GM12872 (cell line): ENCODE measurements around the gene ST6GALNAC1.
A peak's percentile ranks its signal among the peaks of the same experiment; 100 is the strongest.

Experiments used
- CTCF ChIP-seq: IDR thresholded peaks from 3 replicates; pipeline ENCODE4 v1.5.1; 2011; ENCODE audit warnings: low read depth, mild to moderate bottlenecking, low read length, moderate library complexity; ENCODE audit not compliant: insufficient read depth

Gene ST6GALNAC1

DNA sequence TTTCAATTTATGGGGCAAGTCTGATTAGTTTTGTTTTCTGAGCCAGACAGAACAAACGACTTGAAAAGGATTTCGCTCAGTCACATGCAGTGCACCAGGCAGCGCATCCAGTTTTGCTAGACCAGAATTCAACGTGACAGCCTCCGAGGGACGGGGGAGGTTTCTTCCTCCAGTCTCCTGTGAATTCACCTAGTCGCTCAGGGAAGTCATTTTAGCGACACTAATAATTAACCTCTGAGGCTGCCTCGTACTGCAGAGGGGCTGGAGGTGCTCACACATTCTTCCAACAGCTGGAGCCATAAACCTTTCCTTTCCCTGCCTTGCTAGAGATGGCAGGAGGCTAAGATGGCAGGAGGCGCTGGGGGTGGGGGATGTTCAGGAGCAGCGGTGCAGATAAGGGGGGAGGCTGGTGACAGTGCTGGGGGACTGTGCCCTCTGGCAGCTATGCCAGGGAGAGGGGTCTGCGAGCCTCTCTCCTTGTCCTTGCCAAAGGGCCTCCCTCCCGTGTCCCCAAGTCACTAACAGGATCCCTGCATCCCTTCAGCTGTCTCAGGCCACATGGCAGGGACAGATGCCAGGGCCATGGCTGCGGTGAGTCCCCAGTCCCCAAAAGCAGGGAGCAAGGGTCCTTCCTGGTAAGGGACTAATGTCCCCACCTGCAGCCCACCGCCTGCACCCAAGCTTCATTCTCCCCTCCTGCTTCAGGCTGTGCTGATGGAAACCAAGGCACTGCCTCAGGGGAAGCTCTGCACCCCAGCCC, 43.2 kb upstream of the ST6GALNAC1 start:
- no peak for TF ChIP-seq CTCF

- no peak for TF ChIP-seq CTCF
These were observed 42.3 kb upstream of the ST6GALNAC1 start for GRCh38 chr17:76685846-76686245.

- no peak for TF ChIP-seq CTCF
These were observed 41.8 kb upstream of the ST6GALNAC1 start for GRCh38 chr17:76685366-76685765.

DNA sequence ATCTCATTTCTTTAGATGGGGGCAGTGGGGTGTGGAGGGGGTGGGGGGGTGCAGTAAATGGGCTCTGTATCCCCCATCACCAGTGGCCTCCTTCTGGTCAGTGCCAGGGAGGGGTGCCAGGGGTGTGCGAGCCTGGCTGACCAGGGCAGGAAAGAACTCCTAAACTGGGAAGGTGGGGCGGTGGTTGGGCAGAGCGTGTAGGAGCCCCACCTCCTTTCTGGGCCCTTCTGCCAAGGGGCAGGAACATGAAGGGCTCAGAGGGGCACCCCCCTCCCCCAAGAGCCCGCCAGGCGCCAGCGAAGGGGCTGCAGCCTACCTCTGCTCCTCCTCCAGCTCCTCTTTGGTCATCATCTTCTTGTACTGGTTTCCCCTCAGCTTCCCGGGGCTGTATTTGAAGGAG, 41.2 kb upstream of the ST6GALNAC1 start:
- TF ChIP-seq CTCF: no peak

DNA sequence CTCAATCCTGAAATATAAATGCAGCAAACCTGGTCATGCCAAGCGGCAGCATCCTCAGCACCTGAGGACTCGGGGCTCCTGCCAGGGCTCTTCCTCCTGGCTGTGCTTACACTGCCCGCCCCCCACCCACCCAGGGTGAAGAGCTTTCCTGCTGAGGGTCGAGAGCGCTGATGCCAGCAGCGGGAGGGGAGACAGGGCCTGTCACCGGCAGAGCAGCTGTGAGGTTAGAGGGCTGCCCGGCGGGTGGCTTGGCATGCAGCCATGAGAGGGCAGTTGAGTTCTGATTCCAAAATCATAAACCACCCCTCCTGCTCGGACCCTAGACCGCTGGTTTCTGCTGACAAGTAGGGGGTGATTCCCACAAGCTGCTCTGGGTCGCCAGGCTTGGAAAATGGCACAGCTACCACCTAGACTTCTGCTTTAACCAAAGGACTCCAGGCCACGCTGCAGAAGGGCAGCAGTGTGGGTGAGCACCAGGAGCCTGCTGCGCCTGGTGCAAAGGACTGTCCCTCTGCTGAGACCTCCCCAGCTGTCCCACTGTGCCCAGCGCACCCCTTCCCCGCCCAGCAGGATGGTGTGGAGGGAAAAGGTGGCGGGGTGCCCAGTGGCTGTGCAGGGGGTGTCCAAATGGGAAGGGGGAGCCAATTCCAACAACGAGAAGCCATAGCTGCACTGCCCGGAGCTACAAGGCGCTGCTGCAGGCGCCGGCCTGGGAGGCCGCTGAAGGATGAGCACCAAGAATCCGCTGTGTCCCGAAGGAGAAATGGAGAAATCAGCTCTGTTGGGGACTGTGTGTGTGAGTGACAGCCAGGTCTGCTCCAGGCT, 40.6 kb upstream of the ST6GALNAC1 start:
- TF ChIP-seq CTCF: no peak

GRCh38 chr17:76683011-76683755, 39.6 kb upstream of the ST6GALNAC1 start:
- TF ChIP-seq CTCF: peak; percentile 24; the same call in 1 of the 3 replicates

GRCh38 chr17:76682296-76682695, 38.7 kb upstream of the ST6GALNAC1 start:
- TF ChIP-seq CTCF: no peak
